Colonic mucosa (tissue), 4 donors: ENCODE data around the gene CPAMD8. TPM values are rescaled to one million over a fixed set of nuclear protein-coding genes. Genes with fewer than 3 reads are reported as not detected.
A peak's percentile ranks its signal among the peaks of the same experiment; 100 is the strongest.
"Not testable (repeated sequence)": the region's sequence is repeated elsewhere in the genome, so short reads cannot be mapped to it uniquely, and the experiment has no call there.

Experiments
- DNase-seq: peaks from one replicate; pipeline ENCODE4 v3.0.0-alpha.2; 2020
- H3K27ac ChIP-seq: fragments of 200-600 bp; one replicate; pipeline ENCODE4 v1.8.0; 2021
- H3K27me3 ChIP-seq: fragments of 200-600 bp; one replicate; pipeline ENCODE4 v1.8.0; 2021
- H3K36me3 ChIP-seq: fragments of 200-600 bp; one replicate; pipeline ENCODE4 v1.8.0; 2021
- H3K4me1 ChIP-seq: fragments of 200-600 bp; one replicate; pipeline ENCODE4 v1.8.0; 2021; ENCODE audit warnings: mild to moderate bottlenecking
- H3K4me3 ChIP-seq: fragments of 200-600 bp; one replicate; pipeline ENCODE4 v1.8.0; 2021
- H3K9ac ChIP-seq, 2 donors: one replicate each; pipeline ENCODE4 v1.7.0; 2013; ENCODE audit warnings: control low read depth in 2 of 2, low read depth in 2 of 2, low read length in 2 of 2
- H3K9me3 ChIP-seq: fragments of 200-600 bp; one replicate; pipeline ENCODE4 v1.8.0; 2021
- CTCF ChIP-seq: fragments of 200-600 bp; IDR thresholded peaks from one replicate; pipeline ENCODE4 v1.8.0; 2022; ENCODE audit warnings: antibody characterized with exemption, mild to moderate bottlenecking
- intact Hi-C: fragments of 100-400 bp; cut with DNase I; formaldehyde crosslinking; loops from one replicate; pipeline ENCODE4 v1.14.1; 2022
- total RNA-seq, 2 donors: library from RNA; stranded (reverse); fragmentation: NEBNext Ultra II Directional in 1 of 2; extraction: Animal tissue kit (Norgen Biotek cat#: 25700) in 1 of 2; gene quantifications; one replicate each; pipeline ENCODE4 v1.2.1, GENCODE V29; 2021
- donor health status: healthy.
- donor health status: DM: no; HTN: no; CAD: no.
- donor health status: DM: no; HTN: no; CAD: no.

Gene CPAMD8
- total RNA-seq, 2 donors from 2014 or later, result 1.8 to 3.5 TPM

- intact Hi-C loops, result no loop called here
- Histone ChIP-seq H3K36me3 (no peaks in the 10 kb centered on the region), H3K27me3 (no peaks in the 10 kb centered on the region), H3K4me1 (no peaks in the 10 kb centered on the region), H3K9me3 (no peaks in the 10 kb centered on the region), H3K4me3 (no peak overlapping the region), H3K27ac (no peak overlapping the region), H3K9ac (no peak overlapping the region)
- TF ChIP-seq CTCF, result no peak
- DNase-seq, result no peak
These were observed 57.5 kb downstream of the CPAMD8 start for GRCh38 chr19:16969135-16969534.

GRCh38 chr19:16960996-16961822 lies 65.4 kb downstream of the CPAMD8 start:
- DNase-seq, result peak; percentile 21
- H3K9ac ChIP-seq, H3K27me3 ChIP-seq: not testable (repeated sequence)

GRCh38 chr19:16958277-16958676 lies 68.3 kb downstream of the CPAMD8 start:
- H3K4me1 ChIP-seq, H3K27ac ChIP-seq, intact Hi-C loops, DNase-seq, H3K9ac ChIP-seq, H3K4me3 ChIP-seq, H3K36me3 ChIP-seq, H3K27me3 ChIP-seq, H3K9me3 ChIP-seq: not testable (repeated sequence)

More at GRCh38 chr19:16960996-16961822, 65.4 kb downstream of the CPAMD8 start:
- H3K27ac ChIP-seq, H3K36me3 ChIP-seq, intact Hi-C loops, H3K4me1 ChIP-seq, H3K4me3 ChIP-seq, H3K9me3 ChIP-seq: not testable (repeated sequence)

- Histone ChIP-seq H3K4me1 (no peaks in the 10 kb centered on the region), H3K4me3 (no peak overlapping the region), H3K9ac (no peak overlapping the region), H3K27ac (no peak overlapping the region), H3K9me3 (no peaks in the 10 kb centered on the region), H3K27me3 (no peaks in the 10 kb centered on the region), H3K36me3 (no peaks in the 10 kb centered on the region)
- DNase-seq, result no peak
- no peak for TF ChIP-seq CTCF
- intact Hi-C loops, result no loop called here
These were observed 68.8 kb downstream of the CPAMD8 start for GRCh38 chr19:16957855-16958254.

GRCh38 chr19:16957151-16957701 lies 69.4 kb downstream of the CPAMD8 start:
- Histone ChIP-seq H3K4me3 (no peak overlapping the region), H3K9me3 (no peaks in the 10 kb centered on the region), H3K27me3 (no peaks in the 10 kb centered on the region), H3K4me1 (no peaks in the 10 kb centered on the region), H3K36me3 (no peaks in the 10 kb centered on the region), H3K9ac (no peak overlapping the region), H3K27ac (no peak overlapping the region)
- intact Hi-C loops, result no loop called here
- DNase-seq, result peak; percentile 21
- TF ChIP-seq CTCF, result no peak

- Histone ChIP-seq H3K27me3 (no peaks in the 10 kb centered on the region), H3K36me3 (no peaks in the 10 kb centered on the region), H3K4me1 (no peaks in the 10 kb centered on the region), H3K9me3 (no peaks in the 10 kb centered on the region), H3K9ac (no peak overlapping the region), H3K27ac (no peak overlapping the region), H3K4me3 (no peak overlapping the region)
- DNase-seq, result no peak
- TF ChIP-seq CTCF, result no peak
- intact Hi-C loops, result no loop called here
These were observed 71.4 kb downstream of the CPAMD8 start for GRCh38 chr19:16955161-16955560.
